BLaER1 treated with 17β-estradiol and CSF1 and Interleukin-3, amounts not matched to agents 10 nM and 100 nM (cell line): Measurements from ENCODE around the gene ANGPT4.
A peak's percentile ranks its signal among the peaks of the same experiment; 100 is the strongest.
"Not testable (repeated sequence)": the region's sequence is repeated elsewhere in the genome, so short reads cannot be mapped to it uniquely, and the experiment has no call there.

ENCODE experiments used
- H3K27ac ChIP-seq, 11 experiments: shearing (Covaris generic); formaldehyde crosslinking; 2 replicates each; pipeline ENCODE4 v1.8.1; 2022
- H3K27me3 ChIP-seq, 11 experiments: shearing (Covaris generic); formaldehyde crosslinking; 2 replicates each; pipeline ENCODE4 v1.8.1; 2022
- H3K36me3 ChIP-seq, 11 experiments: shearing (Covaris generic); formaldehyde crosslinking; 2 replicates each; pipeline ENCODE4 v1.8.1; 2022
- H3K4me1 ChIP-seq, 10 experiments: shearing (Covaris generic); formaldehyde crosslinking; 2 replicates each; pipeline ENCODE4 v1.8.1; 2022
- H3K4me2 ChIP-seq, 11 experiments: shearing (Covaris generic); formaldehyde crosslinking; 2 replicates each; pipeline ENCODE4 v1.8.1; 2022
- H3K4me3 ChIP-seq, 10 experiments: shearing (Covaris generic); formaldehyde crosslinking; 2 replicates each; pipeline ENCODE4 v1.8.1; 2022
- H3K9ac ChIP-seq, 11 experiments: shearing (Covaris generic); formaldehyde crosslinking; 2 replicates each; pipeline ENCODE4 v1.8.1; 2022
- H3K9me3 ChIP-seq, 11 experiments: shearing (Covaris generic); formaldehyde crosslinking; replicated peaks in 1 of 11; 2 replicates each; pipeline ENCODE4 v1.8.1; 2022
- H4K20me1 ChIP-seq, 11 experiments: shearing (Covaris generic); formaldehyde crosslinking; 2 replicates each; pipeline ENCODE4 v1.8.1; 2022
- Cebpa-rat ChIP-seq, 11 experiments: shearing (Covaris generic); IDR thresholded peaks; 2 replicates each; pipeline ENCODE4 v1.8.1; 2022

Gene ANGPT4

GRCh38 chr20:905396-905961, 10.7 kb downstream of the ANGPT4 start:
- H3K9ac ChIP-seq: peak overlapping the region in 4 of 11 experiments; percentile 2 to 27 (median 14); a peak in 4 of 22 replicates
- no peaks in the 10 kb centered on the region for H3K27me3 ChIP-seq
- H3K9me3 ChIP-seq: peaks cover 0 to 7% (median 0%) of the 10 kb centered on the region in 11 experiments; a peak in 1 of 22 replicates
- peaks cover 35 to 57% (median 50%) of the 10 kb centered on the region in 10 experiments for H3K4me1 ChIP-seq
- no peaks in the 10 kb centered on the region for H3K36me3 ChIP-seq
- H3K27ac ChIP-seq: peak overlapping the region in 8 of 11 experiments; percentile 22 to 63 (median 44); a peak in 13 of 22 replicates
- H3K4me2 ChIP-seq: peak overlapping the region; percentile 64 to 88 (median 77)
- H4K20me1 ChIP-seq: no peaks in the 10 kb centered on the region
- TF ChIP-seq Cebpa-rat (IDR thresholded peaks at IDR 0.05): no peak
- no peak overlapping the region for H3K4me3 ChIP-seq

DNA sequence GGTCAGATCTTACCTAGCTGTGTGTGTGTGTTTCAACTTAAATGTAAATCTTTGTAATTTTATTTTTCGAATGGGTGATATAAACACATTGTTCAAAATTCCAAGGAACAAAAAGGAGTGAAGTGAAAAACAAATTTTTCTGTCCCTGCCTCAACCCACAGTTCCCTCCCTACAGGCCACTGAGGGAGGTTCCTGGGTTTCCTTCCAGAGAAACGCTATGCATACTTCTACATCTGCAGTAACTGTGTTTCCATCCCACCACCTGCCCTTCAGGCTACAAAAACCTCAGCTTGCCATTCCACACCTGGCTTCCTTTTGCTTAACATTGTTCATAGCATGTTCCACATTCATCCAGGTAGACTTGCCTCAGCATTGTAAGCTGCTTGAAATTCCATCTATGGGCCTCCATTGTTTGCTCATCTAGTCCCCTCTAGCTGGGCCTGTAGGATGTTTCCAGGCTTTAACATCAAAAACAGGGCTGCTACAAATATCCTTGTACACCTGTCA, 12.0 kb downstream of the ANGPT4 start:
- Histone ChIP-seq H3K27ac (no peak overlapping the region), H3K4me1 (peaks cover 34 to 53% (median 48%) of the 10 kb centered on the region in 10 experiments), H3K27me3 (no peaks in the 10 kb centered on the region), H4K20me1 (no peaks in the 10 kb centered on the region), H3K9me3 (peaks cover 0 to 7% (median 0%) of the 10 kb centered on the region in 11 experiments; a peak in 1 of 22 replicates), H3K36me3 (no peaks in the 10 kb centered on the region), H3K4me2 (peak overlapping the region; percentile 64 to 88 (median 77); a peak in 17 of 22 replicates), H3K4me3 (no peak overlapping the region), H3K9ac (no peak overlapping the region)
- TF ChIP-seq Cebpa-rat (IDR thresholded peaks at IDR 0.05): no peak

GRCh38 chr20:897436-897835, 18.7 kb downstream of the ANGPT4 start:
- Histone ChIP-seq H3K4me1 (peaks cover 22 to 27% (median 25%) of the 10 kb centered on the region in 10 experiments), H3K9me3 (peaks cover 0 to 15% (median 0%) of the 10 kb centered on the region in 11 experiments; a peak in 3 of 22 replicates)
- not testable (repeated sequence) for H3K36me3 ChIP-seq, H3K9ac ChIP-seq, H3K4me2 ChIP-seq, H3K4me3 ChIP-seq, H4K20me1 ChIP-seq, H3K27me3 ChIP-seq, H3K27ac ChIP-seq

DNA sequence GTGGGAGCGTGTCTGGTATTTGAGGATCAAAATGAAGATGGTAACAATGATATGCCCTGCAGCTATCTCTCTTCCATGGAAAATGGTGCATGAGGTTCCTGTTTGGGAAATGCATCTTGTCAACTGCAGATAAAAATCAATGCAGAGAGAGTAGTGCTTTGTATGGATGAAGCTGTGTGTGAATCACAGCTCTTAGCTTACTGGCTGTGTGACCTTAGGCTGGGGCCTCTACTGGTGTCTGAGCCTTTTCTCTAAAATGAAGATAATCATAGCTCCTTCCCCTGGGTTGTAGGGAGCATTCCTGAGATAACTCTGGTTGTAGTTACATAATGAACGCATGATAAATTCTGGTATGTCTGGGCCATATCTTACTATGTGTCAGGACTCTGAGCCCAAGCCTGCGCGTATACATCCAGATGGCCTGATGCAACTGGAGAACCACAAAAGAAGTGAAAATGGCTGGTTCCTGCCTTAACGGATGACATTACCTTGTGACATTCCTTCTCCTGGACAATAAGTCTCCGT, 19.6 kb downstream of the ANGPT4 start:
- Histone ChIP-seq H3K27me3 (0 out of 22 replicates have a peak, but pooled peaks cover 0 to 6% (median 0%) of the 10 kb centered on the region in 11 experiments), H3K9ac (no peak overlapping the region), H3K27ac (no peak overlapping the region), H3K4me2 (no peak overlapping the region), H3K36me3 (no peaks in the 10 kb centered on the region), H3K4me1 (peaks cover 31 to 36% (median 34%) of the 10 kb centered on the region in 10 experiments), H3K4me3 (no peak overlapping the region), H3K9me3 (peaks cover 0 to 15% (median 0%) of the 10 kb centered on the region in 11 experiments; a peak in 3 of 22 replicates), H4K20me1 (peaks cover 0 to 12% (median 1%) of the 10 kb centered on the region in 11 experiments; a peak in 7 of 22 replicates)
- no peak for TF ChIP-seq Cebpa-rat (IDR thresholded peaks at IDR 0.05)

DNA sequence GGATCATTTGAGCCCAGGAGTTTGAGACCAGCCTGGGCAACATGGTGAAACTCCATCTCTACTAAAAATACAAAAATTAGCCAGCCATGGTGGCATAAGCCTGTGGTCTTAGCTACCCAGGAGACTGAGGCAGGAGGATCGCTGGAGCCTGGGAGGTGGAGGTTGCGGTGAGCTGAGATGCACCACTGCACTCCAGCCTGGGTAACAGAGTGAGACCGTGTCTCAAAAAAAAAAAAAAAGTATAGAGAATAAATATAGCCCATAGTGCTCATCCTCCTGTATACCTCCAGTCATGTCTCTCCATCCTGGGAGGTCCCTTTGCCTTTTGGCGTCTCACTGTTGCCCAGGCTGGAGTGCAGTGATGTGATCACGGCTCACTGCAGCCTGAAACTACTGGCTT, 23.8 kb downstream of the ANGPT4 start:
- not testable (repeated sequence) for H3K36me3 ChIP-seq, H3K4me3 ChIP-seq, H3K27me3 ChIP-seq, H3K9me3 ChIP-seq, H3K9ac ChIP-seq
- Histone ChIP-seq H4K20me1 (peaks cover 0 to 26% (median 6%) of the 10 kb centered on the region in 11 experiments; a peak in 7 of 22 replicates), H3K4me2 (peak overlapping the region; percentile 77 to 95 (median 83)), H3K27ac (peak overlapping the region in 1 of 11 experiments; percentile 3; a peak in 1 of 22 replicates), H3K4me1 (peaks cover 47 to 70% (median 59%) of the 10 kb centered on the region in 10 experiments)

DNA sequence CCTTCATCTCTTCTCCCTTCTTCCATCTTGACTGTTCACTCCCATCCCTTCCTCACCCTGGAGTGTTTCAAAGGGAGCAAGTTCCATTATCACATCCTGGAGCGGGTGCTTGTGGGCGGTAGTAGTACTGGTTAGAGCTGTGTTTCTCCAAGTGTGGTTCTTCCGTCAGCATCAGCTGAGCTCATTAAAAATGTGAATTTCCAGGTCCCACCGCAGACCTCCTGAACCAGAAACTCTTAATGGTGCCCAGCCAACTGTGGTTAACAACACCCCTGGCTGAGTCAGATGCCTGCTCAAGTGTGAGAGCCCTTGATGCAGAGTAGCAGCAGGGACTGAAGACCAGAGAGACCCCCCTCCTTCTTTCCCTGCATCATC, 24.4 kb downstream of the ANGPT4 start:
- TF ChIP-seq Cebpa-rat (IDR thresholded peaks at IDR 0.05): no peak
- H4K20me1 ChIP-seq: peaks cover 0 to 26% (median 6%) of the 10 kb centered on the region in 11 experiments; a peak in 7 of 22 replicates
- H3K36me3 ChIP-seq: no peaks in the 10 kb centered on the region
- H3K4me3 ChIP-seq: peak overlapping the region in 1 of 10 experiments; percentile 3; a peak in 1 of 20 replicates
- H3K9ac ChIP-seq: no peak overlapping the region
- H3K4me1 ChIP-seq: peaks cover 47 to 70% (median 59%) of the 10 kb centered on the region in 10 experiments
- peaks cover 0 to 6% (median 0%) of the 10 kb centered on the region in 11 experiments; a peak in 3 of 22 replicates for H3K27me3 ChIP-seq
- H3K27ac ChIP-seq: peak overlapping the region in 2 of 11 experiments; percentile 28 to 49; a peak in 5 of 22 replicates
- H3K9me3 ChIP-seq: peaks cover 0 to 5% (median 0%) of the 10 kb centered on the region in 11 experiments; a peak in 2 of 22 replicates
- peak overlapping the region; percentile 77 to 95 (median 83) for H3K4me2 ChIP-seq

- Histone ChIP-seq H3K4me2 (peak overlapping the region; percentile 77 to 95 (median 83)), H3K4me1 (peaks cover 49 to 70% (median 61%) of the 10 kb centered on the region in 10 experiments), H3K27me3 (peaks cover 0 to 6% (median 0%) of the 10 kb centered on the region in 11 experiments; a peak in 5 of 22 replicates), H4K20me1 (peaks cover 0 to 26% (median 6%) of the 10 kb centered on the region in 11 experiments; a peak in 7 of 22 replicates), H3K27ac (peak overlapping the region in 2 of 11 experiments; percentile 28 to 49; a peak in 4 of 22 replicates), H3K4me3 (peak overlapping the region in 2 of 10 experiments; percentile 3 to 8; a peak in 1 of 20 replicates), H3K9me3 (0 out of 22 replicates have a peak, but pooled peaks cover 0 to under 1% (median 0%) of the 10 kb centered on the region in 11 experiments), H3K36me3 (no peaks in the 10 kb centered on the region), H3K9ac (no peak overlapping the region)
- no peak for TF ChIP-seq Cebpa-rat (IDR thresholded peaks at IDR 0.05)
Observed at GRCh38 chr20:891058-891705, 25.0 kb downstream of the ANGPT4 start.

- Histone ChIP-seq H3K4me2 (peak overlapping the region; percentile 77 to 95 (median 83)), H3K9ac (no peak overlapping the region), H3K27me3 (peaks cover 0 to 10% (median 2%) of the 10 kb centered on the region in 11 experiments; a peak in 8 of 22 replicates), H4K20me1 (peaks cover 0 to 26% (median 7%) of the 10 kb centered on the region in 11 experiments; a peak in 7 of 22 replicates), H3K4me3 (no peak overlapping the region), H3K4me1 (peaks cover 52 to 73% (median 66%) of the 10 kb centered on the region in 10 experiments), H3K36me3 (no peaks in the 10 kb centered on the region), H3K27ac (no peak overlapping the region), H3K9me3 (no peaks in the 10 kb centered on the region)
- no peak for TF ChIP-seq Cebpa-rat (IDR thresholded peaks at IDR 0.05)
Observed at GRCh38 chr20:890666-891057, 25.5 kb downstream of the ANGPT4 start.
